ENCODE results near the gene POLR2H.

GRCh38 chr3:184386047-184386806 lies 24.7 kb downstream of the POLR2H start:
- TF ChIP-seq CTCF (IDR thresholded peaks at IDR 0.05) (no peak), POLR2A (IDR thresholded peaks at IDR 0.05) (no peak), POLR2AphosphoS5 (IDR thresholded peaks at IDR 0.05) (no peak)
